HG03280 (cell line): Measurements from ENCODE around the gene TLCD2.
"Not testable (repeated sequence)": the region's sequence is repeated elsewhere in the genome, so short reads cannot be mapped to it uniquely, and the experiment has no call there.

ENCODE experiments used
- ATAC-seq: cut with Tn5 transposase; IDR thresholded peaks from one replicate; pipeline ENCODE4 v1.9.1; 2021; ENCODE audit warnings: mild to moderate bottlenecking, moderate library complexity; ENCODE audit not compliant: unreplicated experiment

The TLCD2 gene

DNA sequence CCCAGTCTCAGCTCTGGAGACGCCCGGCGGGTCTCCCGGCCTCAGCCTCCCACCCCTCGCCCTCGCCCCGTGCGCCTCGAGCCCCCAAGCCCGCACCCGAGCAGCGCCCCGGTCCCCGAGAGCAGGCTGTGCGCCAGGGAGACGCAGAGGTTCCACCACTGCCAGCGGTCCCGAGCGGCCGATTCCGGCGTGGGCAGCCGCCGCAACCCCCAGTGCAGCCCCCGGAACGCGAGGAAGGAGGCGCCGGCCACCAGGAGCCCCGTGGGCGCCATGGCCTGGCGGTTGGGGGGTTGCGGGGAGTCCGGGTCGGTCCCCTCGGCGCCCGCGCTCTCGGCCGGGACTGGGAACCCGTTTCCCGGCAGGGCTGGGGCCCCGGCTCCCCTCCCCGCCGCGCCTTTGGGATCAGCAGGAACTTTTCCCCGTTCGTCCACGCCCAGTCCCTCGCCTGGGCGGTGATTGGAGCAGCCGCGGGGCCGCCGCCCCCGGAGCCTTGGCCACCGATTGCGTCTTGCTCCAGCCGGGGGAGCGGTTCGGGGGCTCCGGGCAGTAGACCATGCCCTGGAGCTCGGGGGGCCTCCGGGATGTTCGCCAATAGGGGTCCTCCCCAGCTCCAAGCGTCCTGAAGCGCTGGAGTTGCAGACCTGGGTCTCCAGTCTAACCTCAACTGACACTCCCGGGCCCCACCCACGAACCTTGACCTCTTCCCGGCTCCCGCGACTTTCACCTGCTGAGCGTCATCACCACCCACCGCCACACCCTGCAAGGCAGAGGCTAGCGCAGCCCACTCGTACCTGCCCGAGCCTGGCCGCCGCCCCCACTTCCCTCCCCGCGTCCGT, at the start of gene TLCD2:
TLCD2 (minus strand) TSS at position 407 of the 836 bp plus-strand sequence; CDS start at position 272, 135 bp downstream.
- no peak for ATAC-seq

DNA sequence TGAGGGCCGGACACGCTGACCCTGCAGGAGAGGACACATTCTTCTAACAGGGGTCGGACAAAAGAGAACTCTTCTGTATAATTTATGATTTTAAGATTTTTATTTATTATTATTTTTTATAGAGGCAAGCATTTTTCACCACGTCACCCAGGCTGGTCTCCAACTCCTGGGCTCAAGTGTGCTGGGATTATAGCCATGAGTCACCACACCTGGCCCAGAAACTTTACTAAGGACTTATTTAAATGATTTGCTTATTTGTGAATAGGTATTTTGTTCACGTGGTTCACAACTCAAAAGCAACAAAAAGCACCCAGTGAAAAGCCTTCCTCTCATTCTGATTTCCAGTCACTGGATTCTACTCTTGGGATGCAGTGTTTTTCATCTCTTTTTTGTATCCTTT, 49.4 kb upstream of the TLCD2 start:
- ATAC-seq: no peak

DNA sequence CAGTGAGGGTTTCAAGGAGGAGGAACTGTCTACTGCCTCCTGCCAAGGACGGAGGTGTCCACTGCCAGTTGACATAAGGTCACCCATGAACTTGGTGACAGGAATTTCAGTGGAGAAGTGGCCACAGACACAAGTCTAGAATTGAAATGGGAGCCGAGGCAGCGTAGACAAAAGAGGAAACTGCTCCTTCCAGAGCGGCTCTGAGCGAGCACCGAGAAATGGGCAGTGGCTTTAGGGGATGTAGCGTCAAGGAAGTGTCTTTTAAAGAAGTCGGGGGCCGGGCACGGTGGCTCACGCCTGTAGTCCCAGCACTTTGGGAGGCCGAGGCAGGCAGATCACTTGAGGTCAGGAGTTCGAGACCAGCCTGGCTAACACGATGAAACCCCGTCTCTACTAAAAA, 48.6 kb upstream of the TLCD2 start:
- no peak for ATAC-seq

DNA sequence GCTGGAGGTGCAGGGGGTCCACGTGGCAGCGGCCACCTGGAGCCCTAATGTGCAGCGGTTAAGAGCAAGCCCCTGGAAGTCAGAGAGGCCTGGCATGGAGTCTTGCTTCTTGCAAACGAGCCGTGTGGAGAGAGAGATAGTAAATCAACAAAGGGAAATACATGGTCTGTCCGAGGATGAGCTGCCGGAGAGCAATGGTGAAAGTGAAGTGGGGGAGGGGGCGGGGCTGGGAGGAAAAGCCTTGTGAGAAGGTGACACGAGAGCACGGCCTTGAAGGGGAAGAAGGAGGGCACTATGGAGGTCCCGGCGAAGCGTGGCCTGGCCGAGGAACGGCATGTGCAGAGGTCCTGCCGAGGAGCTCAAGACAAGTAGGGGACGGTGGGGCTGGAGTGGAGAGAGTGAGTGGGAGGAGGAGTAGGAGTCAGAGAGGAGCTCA, 45.7 kb upstream of the TLCD2 start:
- no peak for ATAC-seq

GRCh38 chr17:1755252-1755826, 45.2 kb upstream of the TLCD2 start:
- no peak for ATAC-seq

- no peak for ATAC-seq
Observed at GRCh38 chr17:1754430-1755112, 44.4 kb upstream of the TLCD2 start.

DNA sequence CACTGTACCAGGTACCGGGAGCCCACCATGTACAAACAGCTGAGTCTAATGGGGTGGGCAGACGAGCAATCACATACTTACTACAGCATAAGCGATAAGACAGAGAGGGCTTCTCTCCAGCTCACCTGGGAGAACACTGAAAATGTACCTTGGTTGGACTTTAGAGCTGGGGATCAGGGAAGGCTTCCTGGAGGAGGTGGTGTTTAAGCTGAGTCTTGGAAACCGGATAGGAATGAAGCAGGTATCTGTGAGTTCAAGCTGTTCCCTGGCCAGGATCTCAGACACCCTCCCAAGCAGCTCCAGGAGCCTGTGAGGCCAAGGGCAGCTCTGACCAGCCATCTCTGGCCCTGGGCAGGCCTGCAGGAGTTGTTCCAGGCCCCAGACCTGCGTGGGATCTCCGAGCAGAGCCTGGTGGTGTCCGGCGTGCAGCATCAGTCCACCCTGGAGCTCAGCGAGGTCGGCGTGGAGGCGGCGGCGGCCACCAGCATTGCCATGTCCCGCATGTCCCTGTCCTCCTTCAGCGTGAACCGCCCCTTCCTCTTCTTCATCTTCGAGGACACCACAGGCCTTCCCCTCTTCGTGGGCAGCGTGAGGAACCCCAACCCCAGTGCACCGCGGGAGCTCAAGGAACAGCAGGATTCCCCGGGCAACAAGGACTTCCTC, 43.7 kb upstream of the TLCD2 start:
- ATAC-seq: no peak

DNA sequence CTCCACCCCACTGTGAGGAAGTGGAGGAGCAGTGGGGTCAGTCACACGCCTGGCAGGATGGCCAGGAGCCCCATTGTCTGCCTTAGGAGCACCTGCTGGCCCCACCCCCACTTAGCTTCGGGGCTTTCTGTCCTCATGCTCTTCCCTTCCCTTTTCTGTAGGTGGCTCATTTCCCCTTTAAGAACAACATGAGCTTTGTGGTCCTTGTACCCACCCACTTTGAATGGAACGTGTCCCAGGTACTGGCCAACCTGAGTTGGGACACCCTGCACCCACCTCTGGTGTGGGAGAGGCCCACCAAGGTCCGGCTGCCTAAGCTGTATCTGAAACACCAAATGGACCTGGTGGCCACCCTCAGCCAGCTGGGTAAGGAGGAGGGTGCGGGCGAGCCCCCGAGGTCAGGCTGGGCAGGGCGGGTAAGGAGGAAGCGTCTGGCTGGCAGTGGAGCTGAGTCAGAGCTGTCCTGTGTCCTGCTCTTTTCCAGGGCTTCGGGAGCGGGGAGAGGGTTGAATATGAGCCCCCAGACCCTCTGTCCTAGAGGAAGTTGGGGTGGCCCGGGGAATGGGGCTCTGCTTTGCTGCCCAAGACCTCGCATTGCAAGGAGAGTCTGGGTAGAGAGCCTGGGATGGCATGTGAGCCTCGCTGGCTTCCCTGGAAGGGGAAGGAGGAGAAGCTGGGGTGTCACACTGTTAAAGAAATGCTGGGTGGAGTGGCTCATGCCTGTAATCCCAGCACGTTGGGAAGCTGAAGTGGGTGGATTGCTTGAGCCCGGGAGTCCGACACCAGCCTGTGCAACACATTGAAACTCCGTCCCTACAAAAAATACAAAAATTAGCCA, 42.5 kb upstream of the TLCD2 start:
- ATAC-seq: no peak

- no peak for ATAC-seq
Observed at GRCh38 chr17:1750628-1751027, 40.5 kb upstream of the TLCD2 start.

DNA sequence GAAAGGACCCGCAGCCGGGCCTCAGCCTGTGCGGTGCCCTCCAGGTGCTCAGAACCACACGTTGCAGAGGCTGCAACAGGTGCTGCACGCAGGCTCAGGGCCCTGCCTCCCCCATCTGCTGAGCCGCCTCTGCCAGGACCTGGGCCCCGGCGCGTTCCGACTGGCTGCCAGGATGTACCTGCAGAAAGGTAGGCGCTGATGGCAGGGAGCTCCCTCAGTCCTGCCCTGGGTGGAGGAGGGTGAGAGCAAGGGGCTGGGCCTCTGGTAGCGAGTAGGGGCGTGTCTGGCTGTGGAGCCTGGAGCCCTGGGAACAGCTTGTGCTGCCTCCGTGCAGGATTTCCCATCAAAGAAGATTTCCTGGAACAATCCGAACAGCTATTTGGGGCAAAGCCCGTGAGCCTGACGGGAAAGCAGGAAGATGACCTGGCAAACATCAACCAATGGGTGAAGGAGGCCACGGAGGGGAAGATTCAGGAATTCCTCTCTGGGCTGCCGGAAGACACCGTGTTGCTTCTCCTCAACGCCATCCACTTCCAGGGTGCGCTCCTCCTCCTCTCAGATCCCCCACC, 36.9 kb upstream of the TLCD2 start:
- no peak for ATAC-seq

DNA sequence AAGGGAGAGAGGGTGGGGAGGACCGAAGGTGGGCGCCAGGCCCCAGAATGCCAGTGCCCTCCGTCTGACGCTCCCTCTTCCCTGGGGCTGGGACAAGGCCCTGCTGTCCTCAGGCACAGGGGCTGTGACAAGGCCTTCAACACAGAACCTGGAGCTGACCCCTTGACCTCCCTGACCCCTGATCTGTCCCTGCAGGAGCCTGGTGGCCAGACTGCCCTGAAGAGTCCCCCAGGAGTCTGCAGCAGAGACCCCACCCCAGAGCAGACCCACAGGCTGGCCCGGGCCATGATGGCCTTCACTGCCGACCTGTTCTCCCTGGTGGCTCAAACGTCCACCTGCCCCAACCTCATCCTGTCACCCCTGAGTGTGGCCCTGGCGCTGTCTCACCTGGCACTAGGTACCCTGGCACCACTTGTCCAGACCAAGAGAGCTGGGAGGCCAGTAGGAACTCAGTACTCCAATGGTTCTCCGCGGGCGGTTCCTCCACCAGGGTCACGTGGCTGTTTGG, 35.4 kb upstream of the TLCD2 start:
- no peak for ATAC-seq

- no peak for ATAC-seq
Observed at GRCh38 chr17:1744551-1745512, 34.7 kb upstream of the TLCD2 start.

GRCh38 chr17:1743088-1743439, 32.9 kb upstream of the TLCD2 start:
- ATAC-seq: no peak

DNA sequence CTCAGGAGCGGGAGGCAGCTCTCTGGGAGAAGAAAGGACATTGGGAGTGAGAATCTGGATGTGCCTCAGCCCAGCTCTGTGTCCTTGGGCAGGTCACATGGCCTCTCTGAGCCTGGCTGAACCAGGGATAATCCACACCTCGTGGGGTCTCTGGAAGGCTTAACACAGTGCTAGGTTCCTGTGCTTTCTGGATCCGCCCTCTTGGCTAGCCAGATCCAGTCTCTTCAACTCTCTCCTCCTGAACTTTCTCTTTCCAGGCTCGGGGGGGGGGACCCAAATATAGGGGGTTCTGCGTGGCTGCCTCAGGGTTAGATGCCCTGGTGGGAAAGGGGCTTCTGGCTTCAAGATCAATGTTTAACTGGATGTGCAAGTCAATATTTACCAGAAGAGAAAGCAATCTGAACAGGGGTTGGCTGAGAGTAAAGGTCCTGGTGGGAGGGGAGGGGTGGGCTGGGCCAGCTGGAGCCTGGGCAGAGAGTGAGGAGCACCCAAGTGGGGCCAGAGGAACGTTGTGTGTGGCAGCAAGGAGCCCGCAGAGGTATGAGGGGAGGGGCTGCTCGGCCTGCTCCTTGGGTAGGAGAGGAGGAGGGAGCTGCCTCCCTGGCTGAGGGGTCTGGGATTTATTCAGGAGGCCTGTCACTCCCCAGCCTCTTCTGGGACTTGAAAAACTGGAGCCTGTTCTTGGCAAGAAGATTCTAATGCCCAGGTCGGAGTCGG, 32.4 kb upstream of the TLCD2 start, which contains the start of gene SERPINF2:
SERPINF2 (plus strand) TSS at position 501 of the 717 bp plus-strand sequence. CDS start 2,125 bp downstream, outside the sequence.
- ATAC-seq: no peak

- ATAC-seq: not testable (repeated sequence)
Observed at GRCh38 chr17:1741899-1742298, 31.7 kb upstream of the TLCD2 start.

DNA sequence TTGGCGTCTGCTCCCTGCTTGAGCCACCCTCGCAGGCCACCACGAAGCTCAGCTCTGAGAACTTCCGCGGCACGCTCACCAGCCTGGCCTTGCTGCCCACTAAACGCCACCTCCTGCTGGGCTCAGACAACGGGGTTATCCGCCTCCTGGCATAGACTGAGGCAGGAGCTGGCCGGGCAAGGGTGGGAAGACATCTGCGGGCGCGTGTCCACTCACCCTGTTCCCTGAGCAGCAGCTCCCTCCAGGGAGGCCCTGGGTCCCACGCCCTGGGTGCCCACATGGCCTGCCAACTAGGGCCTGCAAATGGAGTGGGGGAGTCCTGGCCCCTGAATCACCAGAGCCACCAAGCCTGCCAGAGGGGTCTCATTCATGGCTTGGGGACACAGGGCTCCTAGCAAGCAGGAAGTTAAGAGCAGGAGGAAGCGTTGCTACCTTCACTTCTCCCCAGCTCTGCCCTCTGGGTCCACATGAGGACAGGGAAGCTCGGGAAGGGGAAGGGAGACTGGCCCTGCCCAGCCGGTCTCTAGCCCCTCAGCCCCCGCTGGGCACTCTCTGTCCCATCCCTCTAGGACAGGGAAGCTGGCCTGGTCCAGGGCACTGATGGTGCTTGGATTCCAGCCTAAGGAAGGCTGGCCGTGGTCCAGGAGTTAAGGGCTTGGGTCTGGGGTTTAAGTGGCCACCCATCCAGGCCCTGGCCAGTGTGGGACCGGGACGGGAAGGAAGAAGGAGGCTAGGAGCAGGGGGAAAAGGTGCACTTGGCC, 27.5 kb upstream of the TLCD2 start:
- ATAC-seq: no peak
